HG03565 (cell line): Measurements from ENCODE around the gene SIGLECL1.

Experiments
- ATAC-seq: cut with Tn5 transposase; IDR thresholded peaks from one replicate; pipeline ENCODE4 v1.9.1; 2021; ENCODE audit warnings: mild to moderate bottlenecking, moderate library complexity; ENCODE audit not compliant: unreplicated experiment

The SIGLECL1 gene

GRCh38 chr19:51295382-51296126, 44.7 kb downstream of the SIGLECL1 start:
- no peak for ATAC-seq

- ATAC-seq, result no peak
These were observed 45.6 kb downstream of the SIGLECL1 start for GRCh38 chr19:51296336-51297093.

- ATAC-seq, result no peak
These were observed 46.5 kb downstream of the SIGLECL1 start for GRCh38 chr19:51297406-51297805.

GRCh38 chr19:51301266-51301665, 50.4 kb downstream of the SIGLECL1 start:
- no peak for ATAC-seq

DNA sequence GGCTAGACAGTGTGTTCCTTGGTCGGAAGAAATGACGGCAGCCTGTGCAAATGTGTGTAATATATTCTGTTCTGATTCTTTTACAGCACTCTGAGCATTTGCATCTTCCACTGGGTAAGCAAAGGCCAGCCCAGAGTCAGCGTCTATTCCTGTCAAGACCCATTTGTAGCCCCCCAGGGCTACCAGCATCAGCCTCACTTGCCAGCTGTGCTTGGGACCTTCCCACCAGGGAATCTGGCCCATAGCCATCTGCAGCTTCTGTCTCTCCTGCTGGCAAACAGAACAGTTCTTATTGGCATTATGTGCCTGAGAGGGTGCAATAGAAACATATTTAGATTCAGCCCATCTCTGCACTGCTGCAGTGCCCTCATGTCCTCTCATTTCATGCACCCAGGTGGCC, 54.6 kb downstream of the SIGLECL1 start:
- ATAC-seq, result no peak

- ATAC-seq, result no peak
These were observed 60.7 kb downstream of the SIGLECL1 start, which contains the start of gene IGLON5 for GRCh38 chr19:51311351-51312257. IGLON5 (plus strand) TSS chr19:51311644; CDS start chr19:51311848, 204 bp downstream.

DNA sequence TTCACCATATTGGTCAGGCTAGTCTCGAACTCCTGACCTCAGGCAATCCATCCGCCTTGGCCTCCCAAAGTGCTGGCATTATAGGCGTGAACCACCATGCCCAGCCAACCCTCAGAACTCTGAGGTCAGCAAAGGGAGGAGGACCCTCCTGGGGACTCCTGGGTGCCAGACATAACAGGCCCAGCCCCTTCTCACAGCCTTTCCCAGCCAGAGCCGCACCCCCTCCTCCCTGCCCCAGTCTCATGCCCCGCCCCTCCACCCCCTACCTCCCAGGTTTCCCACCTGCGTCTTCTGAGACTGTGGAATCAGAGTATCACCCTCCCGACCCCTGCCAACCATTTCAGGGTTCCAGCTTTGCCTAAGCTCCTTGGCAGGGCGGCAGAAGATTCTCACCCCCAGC, 65.8 kb downstream of the SIGLECL1 start:
- no peak for ATAC-seq

DNA sequence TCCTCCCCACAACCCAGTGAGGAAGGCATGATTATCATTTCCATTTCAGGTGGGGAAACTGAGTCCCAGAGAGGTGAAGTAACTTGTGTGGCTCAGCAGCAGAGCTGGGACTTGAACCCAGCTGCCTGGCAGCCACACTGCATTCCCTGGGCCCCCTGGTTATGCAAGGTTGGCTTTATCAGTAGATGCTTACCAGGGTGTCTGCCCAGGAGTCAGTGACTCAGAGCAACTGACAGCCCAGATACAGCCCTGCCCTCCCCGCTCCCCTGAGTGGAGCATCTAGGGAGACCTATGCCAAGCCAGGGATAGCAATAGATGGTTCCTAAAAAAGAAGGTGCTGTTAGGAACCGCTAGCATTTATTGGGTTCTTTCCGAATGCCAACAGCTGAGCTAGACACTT, 66.5 kb downstream of the SIGLECL1 start:
- ATAC-seq, result no peak

- no peak for ATAC-seq
These were observed 67.1 kb downstream of the SIGLECL1 start for GRCh38 chr19:51317968-51318367.
